MM.1S (cell line): ENCODE results near the gene COBL.

Experiments used
- CTCF ChIP-seq: fragments of 300-600 bp; sonication (generic); IDR thresholded peaks from 2 replicates; pipeline ENCODE4 v1.5.1; 2016; ENCODE audit warnings: antibody characterized with exemption, low read length, mixed read lengths
- EZH2 ChIP-seq: fragments of 300-600 bp; sonication (generic); optimal IDR thresholded peaks from 2 replicates; pipeline ENCODE3; 2017; ENCODE audit warnings: low read depth, mild to moderate bottlenecking, antibody characterized with exemption, low read length, mixed read lengths
- EZH2phosphoT487 ChIP-seq: fragments of 300-600 bp; sonication (generic); IDR thresholded peaks from 2 replicates; pipeline ENCODE4 v1.6.1; 2018; ENCODE audit warnings: antibody characterized with exemption, low read length

GRCh38 chr7:51304729-51305128, 11.9 kb downstream of the COBL start:
- TF ChIP-seq CTCF, result no peak
- TF ChIP-seq EZH2, result no peak
- no peak for TF ChIP-seq EZH2phosphoT487
